ENCODE results near the gene SULF2.

DNA sequence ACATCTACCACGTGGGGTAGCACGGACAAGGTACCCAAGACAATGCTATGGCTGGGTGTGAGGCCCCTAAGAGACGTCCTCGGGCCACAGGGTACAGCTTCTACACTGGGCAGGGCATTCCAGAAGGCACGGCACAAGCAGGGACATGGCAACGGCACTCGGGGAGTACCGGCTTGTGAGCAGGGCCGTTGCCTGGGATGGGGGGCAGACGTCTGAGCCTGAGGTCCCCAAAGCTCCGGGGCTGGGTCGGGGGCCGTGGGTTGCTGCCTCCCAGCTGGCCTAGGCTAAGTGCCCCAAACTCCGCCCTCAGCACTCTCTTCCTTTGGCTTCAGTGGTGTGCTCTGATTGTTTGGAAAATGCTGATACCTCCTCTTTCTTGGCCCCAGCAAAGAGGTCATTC is 110.6 kb downstream of the SULF2 start:
- TF ChIP-seq CTCF (IDR thresholded peaks at IDR 0.05) (no peak), EZH2 (IDR thresholded peaks at IDR 0.05) (no peak), EZH2phosphoT487 (IDR thresholded peaks at IDR 0.05) (no peak)
